Measurements from ENCODE around the gene MRPL24.
A peak's percentile ranks its signal among the peaks of the same experiment; 100 is the strongest.

Gene MRPL24

DNA sequence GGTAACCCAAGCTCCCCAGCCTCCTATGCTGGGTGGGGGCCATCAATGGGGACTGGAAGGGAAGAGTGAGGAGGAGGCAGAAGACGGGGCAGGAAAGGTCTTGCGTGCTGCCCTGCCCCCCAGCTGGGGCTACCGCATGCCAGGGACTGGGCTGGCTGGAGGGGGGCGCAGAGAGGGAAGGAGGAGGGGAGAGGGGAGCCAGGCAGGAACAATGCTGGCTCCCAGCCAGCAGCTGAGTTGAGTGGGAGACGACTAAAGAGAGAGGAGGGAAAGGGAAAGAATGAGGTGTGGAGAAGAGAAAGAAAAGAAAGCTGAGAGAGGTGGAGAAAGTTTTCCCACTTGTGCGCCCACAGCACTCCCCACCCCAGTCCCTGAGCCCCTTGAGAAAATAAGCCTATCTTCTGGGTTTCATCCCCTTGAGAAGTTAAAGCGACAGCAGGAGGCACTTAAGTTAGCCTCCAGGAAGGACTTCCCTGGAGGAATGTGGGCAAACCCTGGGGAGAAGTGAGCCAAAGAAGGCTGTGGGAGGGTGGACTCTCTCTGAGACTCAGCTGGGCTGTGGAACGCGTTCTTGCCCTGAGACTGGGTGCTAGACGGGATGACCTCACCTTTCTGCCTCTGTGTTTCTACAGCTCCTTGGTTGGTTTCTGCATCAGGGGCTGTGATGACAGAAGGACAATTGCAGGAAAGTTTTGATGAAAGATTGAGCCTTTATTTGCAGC is 50.8 kb downstream of the MRPL24 start:
- DNase-seq: no peak

- peak; percentile 33 for DNase-seq
Observed at GRCh38 chr1:156689035-156689952, 51.6 kb downstream of the MRPL24 start.

All from NCI-H1417 treated with DMSO at 0.1 percent for 48 hours (cell line).